Measurements from ENCODE around the gene GVQW3. TPM values are rescaled to one million over a fixed set of nuclear protein-coding genes. Genes with fewer than 3 reads are reported as not detected.

The GVQW3 gene
- total and polyA plus RNA-seq, 2 of the 13 experiments (the other 11 are each of a cell fraction or from before 2014, with no cell fraction given), result 5.0 to 5.6 TPM

DNA sequence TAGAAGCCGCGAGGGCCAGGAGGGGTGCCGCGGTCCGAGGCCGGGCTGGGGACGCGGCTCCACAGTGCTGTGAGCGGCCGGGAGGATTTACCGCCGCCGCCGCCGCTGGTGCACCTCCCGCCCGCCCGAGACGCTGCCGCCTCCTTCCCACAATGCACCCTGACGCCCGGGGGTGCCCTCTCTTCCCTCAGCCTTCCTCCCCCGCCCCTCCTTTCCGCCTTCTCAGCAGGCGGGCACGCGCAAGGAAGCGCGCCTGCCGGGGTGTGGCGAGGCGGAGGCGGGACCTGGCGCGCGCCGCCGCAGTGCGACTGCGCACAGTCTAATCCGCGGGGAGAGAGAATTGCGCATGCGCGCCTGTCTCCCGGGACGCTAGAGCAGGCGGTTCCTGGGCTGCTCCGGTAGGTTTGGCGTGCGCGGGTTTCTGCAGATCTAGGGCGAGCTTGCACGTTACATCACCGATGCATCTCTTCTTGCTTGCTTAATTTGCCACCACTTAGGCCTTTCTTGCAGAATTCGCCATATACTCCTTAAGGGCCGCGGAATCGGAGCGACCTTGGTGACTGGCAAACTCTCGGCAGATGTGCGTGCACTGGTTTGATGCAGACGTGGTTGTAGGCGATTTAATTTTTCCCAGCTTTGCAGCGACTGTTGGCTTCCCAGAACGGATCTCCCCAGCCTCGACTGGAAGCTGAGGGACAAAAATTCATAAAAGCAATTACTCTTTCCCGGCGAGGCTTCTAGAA, at the start of gene GVQW3, which contains the start of gene THAP12 (continued):
- TF ChIP-seq PHF20 (CRISPR knock-in tag; IDR thresholded peaks at IDR 0.05), result peak; percentile 83
- TF ChIP-seq, protein P1, sequence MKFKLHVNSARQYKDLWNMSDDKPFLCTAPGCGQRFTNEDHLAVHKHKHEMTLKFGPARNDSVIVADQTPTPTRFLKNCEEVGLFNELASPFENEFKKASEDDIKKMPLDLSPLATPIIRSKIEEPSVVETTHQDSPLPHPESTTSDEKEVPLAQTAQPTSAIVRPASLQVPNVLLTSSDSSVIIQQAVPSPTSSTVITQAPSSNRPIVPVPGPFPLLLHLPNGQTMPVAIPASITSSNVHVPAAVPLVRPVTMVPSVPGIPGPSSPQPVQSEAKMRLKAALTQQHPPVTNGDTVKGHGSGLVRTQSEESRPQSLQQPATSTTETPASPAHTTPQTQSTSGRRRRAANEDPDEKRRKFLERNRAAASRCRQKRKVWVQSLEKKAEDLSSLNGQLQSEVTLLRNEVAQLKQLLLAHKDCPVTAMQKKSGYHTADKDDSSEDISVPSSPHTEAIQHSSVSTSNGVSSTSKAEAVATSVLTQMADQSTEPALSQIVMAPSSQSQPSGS (CRISPR knock-in tag; IDR thresholded peaks at IDR 0.05), result peak; percentile 42; the same call in 1 of the 2 replicates
- TF ChIP-seq REXO4 (CRISPR knock-in tag; IDR thresholded peaks at IDR 0.05; ENCODE audit: borderline replicate concordance), result no peak
- peak; percentile 86 for TF ChIP-seq ZNF143 (CRISPR knock-in tag; IDR thresholded peaks at IDR 0.05)
- no peak for TF ChIP-seq ZNF224 (CRISPR knock-in tag; IDR thresholded peaks at IDR 0.05)
- TF ChIP-seq TFDP1 (CRISPR knock-in tag; IDR thresholded peaks at IDR 0.05; ENCODE audit: borderline replicate concordance), result peak; percentile 78; the same call in 1 of the 2 replicates
- no peak for TF ChIP-seq TEAD2 (CRISPR knock-in tag; IDR thresholded peaks at IDR 0.05)
- TF ChIP-seq KAT2B (IDR thresholded peaks at IDR 0.05; ENCODE audit: borderline replicate concordance, low read depth, low read length), result no peak
- TF ChIP-seq HIVEP1 (CRISPR knock-in tag; IDR thresholded peaks at IDR 0.05), result peak; percentile 84
- TF ChIP-seq ZNF124 (CRISPR knock-in tag; IDR thresholded peaks at IDR 0.05), result 0 out of 2 replicates have a peak, but pooled peaks have one; percentile 39
- peak; percentile 60 for TF ChIP-seq KLF12 (CRISPR knock-in tag; IDR thresholded peaks at IDR 0.05; ENCODE audit: borderline replicate concordance)
- 0 out of 2 replicates have a peak, but pooled peaks have one; percentile 36 for TF ChIP-seq ZNF761 (CRISPR knock-in tag; conservative IDR thresholded peaks at IDR 0.05)
- TF ChIP-seq SIN3A (IDR thresholded peaks at IDR 0.05; ENCODE audit: borderline replicate concordance, low read depth, low read length), result no peak
- no peak for TF ChIP-seq ZNF484 (CRISPR knock-in tag; IDR thresholded peaks at IDR 0.05; ENCODE audit: borderline replicate concordance, low read depth)
- no peak for TF ChIP-seq BRD4 (CRISPR knock-in tag; IDR thresholded peaks at IDR 0.05)
- no peak for TF ChIP-seq ZNF780A (CRISPR knock-in tag; IDR thresholded peaks at IDR 0.05)
- peak; percentile 68; the same call in 1 of the 2 replicates for TF ChIP-seq GATA4 (IDR thresholded peaks at IDR 0.05; ENCODE audit: borderline replicate concordance, low read depth)
- TF ChIP-seq DNMT3B (CRISPR knock-in tag; conservative IDR thresholded peaks at IDR 0.05), result no peak
- no peak for TF ChIP-seq SIX1 (CRISPR knock-in tag; IDR thresholded peaks at IDR 0.05; ENCODE audit: borderline replicate concordance)
- TF ChIP-seq ZBTB25 (CRISPR knock-in tag; IDR thresholded peaks at IDR 0.05), result peak; percentile 87; the same call in 1 of the 2 replicates
- no peak for TF ChIP-seq JDP2 (CRISPR knock-in tag; IDR thresholded peaks at IDR 0.05; ENCODE audit: borderline replicate concordance)
- no peak for TF ChIP-seq ZNF362 (CRISPR knock-in tag; IDR thresholded peaks at IDR 0.05; ENCODE audit: borderline replicate concordance)
